Globus pallidus (tissue), 1 donor: Measurements from ENCODE around the gene WDR20.
"Not testable (repeated sequence)": the region's sequence is repeated elsewhere in the genome, so short reads cannot be mapped to it uniquely, and the experiment has no call there.

Source experiments
- DNase-seq: peaks from one replicate; pipeline ENCODE4 v3.0.0-alpha.2; 2015; ENCODE audit warnings: low spot score

Gene WDR20

GRCh38 chr14:102238766-102239165 lies 99.1 kb downstream of the WDR20 start:
- DNase-seq, result no peak

GRCh38 chr14:102239231-102239630 lies 99.5 kb downstream of the WDR20 start:
- DNase-seq, result no peak

DNA sequence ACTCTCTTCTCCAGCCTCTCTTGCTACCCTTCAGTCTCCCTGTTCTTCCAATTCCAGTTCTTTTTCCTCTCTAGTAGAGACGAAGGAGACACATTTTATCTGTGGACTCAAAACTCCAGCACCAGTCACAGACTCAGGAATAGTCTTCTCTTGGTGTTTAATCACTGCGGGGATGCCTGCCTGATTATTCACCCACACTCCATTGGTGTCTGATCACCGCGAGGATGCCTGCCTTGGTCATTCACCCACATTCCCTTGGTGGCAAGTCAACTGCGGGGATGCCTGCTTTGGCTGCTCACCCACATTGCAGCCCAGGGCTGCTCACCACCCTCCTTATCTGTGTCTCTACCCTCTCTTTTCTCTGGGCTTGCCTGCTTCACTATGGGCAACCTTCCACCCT lies 100.8 kb downstream of the WDR20 start:
- not testable (repeated sequence) for DNase-seq

DNA sequence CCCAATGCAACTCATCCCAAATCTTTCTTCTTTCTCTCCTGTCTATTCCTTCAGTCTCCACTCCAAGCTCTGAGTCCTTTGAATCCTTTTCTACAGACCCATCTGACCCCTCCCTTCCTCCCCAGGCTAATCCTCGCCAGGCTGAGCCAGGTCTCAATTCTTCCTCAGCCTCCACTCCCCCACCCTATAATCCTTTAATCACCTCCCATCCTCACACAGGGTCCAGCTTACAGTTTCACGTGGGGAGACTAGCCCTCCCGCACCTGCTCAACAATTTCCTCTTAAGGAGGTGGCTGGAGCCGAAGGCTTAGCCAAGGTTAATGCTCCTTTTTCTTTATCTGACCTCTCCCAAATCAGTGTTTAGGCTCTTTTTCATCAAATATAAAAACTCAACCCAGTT lies 101.5 kb downstream of the WDR20 start:
- no peak for DNase-seq

- not testable (repeated sequence) for DNase-seq
Measured at GRCh38 chr14:102243795-102244194, 104.1 kb downstream of the WDR20 start.

DNA sequence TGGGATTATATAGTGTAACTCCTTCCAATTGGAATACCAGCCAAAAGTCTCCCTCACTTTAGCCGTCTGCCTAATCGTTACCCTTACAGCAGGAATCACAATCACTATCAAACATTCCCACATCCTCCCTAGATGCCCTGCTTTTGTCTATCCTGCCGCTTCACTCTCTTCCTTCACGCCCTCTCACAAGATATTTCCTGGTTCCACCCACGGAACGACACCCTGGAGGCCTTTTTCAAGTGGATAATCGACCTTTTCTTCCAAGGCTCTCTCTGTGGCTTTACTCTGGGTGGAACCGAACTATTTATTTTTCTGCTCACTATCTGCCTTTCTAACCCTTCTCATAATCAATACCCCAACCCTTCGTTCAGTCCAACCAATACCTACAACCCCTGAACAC lies 106.4 kb downstream of the WDR20 start:
- no peak for DNase-seq

GRCh38 chr14:102248121-102248520 lies 108.4 kb downstream of the WDR20 start:
- no peak for DNase-seq

GRCh38 chr14:102249041-102249440 lies 109.3 kb downstream of the WDR20 start:
- no peak for DNase-seq

- DNase-seq, result no peak
Measured at GRCh38 chr14:102249981-102250380, 110.3 kb downstream of the WDR20 start.

DNA sequence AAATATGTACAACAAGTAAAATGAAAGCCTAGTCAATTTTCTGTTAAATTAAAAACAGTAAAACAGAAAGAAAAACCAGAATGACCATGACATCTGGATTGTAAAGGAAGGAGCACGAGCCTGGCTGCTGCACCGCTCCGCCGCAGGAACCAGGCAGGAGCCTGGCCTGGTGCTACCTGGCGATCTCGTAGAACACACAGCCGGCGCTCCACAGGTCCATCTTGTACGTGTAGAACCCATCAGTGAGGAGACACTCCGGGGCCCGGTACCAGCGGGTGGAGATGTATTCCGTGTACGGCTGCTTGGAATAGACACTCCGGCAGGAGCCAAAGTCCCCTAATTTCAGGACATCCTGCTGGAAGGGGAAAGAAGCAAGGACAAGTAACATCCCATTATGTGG lies 110.9 kb downstream of the WDR20 start:
- DNase-seq, result no peak

- DNase-seq, result no peak
Measured at GRCh38 chr14:102251161-102251560, 111.5 kb downstream of the WDR20 start.

DNA sequence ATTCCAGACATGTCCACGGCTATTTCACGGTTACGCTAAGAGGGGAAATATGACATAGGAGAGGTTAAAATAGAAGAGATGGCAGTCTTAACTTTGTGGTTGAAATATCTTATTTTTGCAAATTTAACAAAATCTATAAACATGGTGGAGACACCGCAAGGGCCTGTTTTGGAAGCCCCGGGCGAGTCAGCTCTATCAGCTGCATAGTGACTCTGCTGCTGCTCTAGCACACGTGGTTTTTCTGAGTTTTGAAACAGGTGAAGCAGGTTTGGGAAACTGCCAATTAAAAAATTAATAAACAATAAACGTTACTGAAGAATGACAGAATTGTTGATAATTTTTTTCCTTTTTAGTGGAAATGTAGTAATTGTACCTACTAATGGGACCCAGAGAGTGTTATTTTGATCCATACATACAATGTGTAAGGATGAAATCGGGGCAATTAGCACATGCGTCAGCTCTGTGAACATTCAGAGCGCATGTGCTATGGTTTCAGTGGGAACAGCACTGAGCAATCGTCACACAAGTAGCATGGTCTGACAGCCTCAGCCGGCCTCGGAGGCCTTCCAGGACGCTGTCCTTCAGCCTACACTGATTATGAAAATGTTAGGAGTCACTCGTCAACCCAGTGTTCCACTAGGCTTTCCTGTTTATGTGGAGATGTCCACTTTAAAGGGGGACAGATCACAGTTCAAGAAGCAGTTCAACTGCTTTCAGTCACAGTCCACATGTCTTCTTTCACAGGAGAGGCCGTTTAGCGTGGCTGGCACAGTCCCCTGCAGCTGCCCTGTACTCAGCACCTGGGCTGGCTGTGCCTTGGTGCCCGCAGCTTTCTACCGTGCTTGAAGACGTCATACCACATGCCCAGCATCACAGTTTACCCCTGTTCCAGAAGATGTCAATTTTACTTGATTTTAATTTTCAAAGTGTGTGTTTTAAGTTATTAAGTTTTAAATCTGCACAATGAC lies 113.4 kb downstream of the WDR20 start:
- no peak for DNase-seq

- no peak for DNase-seq
Measured at GRCh38 chr14:102255401-102256190, 115.9 kb downstream of the WDR20 start.

DNA sequence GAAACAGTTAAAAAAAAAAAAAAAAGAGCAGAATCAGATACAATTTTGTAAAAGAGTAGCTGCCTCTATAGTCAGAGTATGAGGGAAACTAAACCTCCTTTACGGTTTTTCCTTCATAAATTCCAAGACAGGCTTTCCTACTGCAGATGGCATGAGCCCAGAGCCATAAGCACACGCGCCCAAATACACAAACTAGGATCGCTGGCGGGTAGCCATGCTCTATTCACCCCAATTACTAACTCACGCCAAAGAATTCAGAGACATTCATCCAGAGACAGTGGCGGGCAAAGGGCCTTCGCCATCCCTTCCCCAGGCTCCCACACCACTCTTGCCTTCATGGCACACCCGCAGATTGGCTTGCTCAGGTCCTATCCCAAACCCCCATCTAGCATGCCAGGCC lies 117.0 kb downstream of the WDR20 start:
- DNase-seq, result no peak

DNA sequence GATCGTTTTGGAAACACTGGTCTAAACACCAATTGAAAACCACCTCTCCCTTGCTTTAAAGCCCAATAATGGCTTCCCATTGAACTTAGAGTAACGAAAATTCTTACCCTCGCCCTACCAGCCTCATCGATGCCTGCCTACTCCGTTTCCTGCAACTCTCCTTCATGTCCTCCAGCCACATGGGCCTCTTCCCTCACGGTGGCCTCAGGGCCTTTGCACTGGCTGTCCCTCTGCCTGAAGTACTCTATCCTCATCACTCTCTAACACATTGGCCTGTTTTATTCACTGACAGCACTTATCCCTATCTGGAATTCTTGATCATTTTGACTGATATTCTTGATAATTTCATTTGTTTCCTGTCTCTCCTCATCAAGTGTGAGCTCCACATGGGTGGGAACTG lies 118.4 kb downstream of the WDR20 start:
- no peak for DNase-seq
